Panc1 (cell line): Measurements from ENCODE around the gene MUC2. TPM values are rescaled to one million over a fixed set of nuclear protein-coding genes. Genes with fewer than 3 reads are reported as not detected.

Experiments used
- ATAC-seq: fragments of 200-7000 bp; cut with Tn5 transposase; 2 replicates; pipeline ENCODE4 v1.9.1; 2020; ENCODE audit warnings: mild to moderate bottlenecking, moderate library complexity
- BruUV-seq: library from RNA; stranded (reverse); fragments of 400-500 nt; replicated peaks from 2 replicates; lab custom pipeline; 2021; lab: Mats Ljungman, UMichigan
- CTCF ChIA-PET: fragments of 300-600 bp; sonication (Branson Sonifier 250); formaldehyde crosslinking; loops from one replicate; lab custom pipeline; 2022; ENCODE audit warnings: antibody characterized with exemption; lab: Charles Lee
- POLR2A ChIA-PET: fragments of 300-600 bp; sonication (Branson Sonifier 250); formaldehyde crosslinking; loops from one replicate; lab custom pipeline; 2022; ENCODE audit warnings: antibody characterized with exemption; lab: Charles Lee
- DNase-seq: peaks from one replicate; pipeline ENCODE4 v3.0.0-alpha.2; 2010; ENCODE audit warnings: low read depth, low spot score
- H3K27ac ChIP-seq: 2 replicates; pipeline ENCODE4 v1.5.1; 2011; ENCODE audit warnings: mild to moderate bottlenecking, low read length, inconsistent platforms
- H3K27me3 ChIP-seq: fragments of 200-500 bp; sonication (Bioruptor generic); 2 replicates; pipeline ENCODE4 v1.6.0; 2014; ENCODE audit warnings: low read length, inconsistent platforms; ENCODE audit not compliant: control insufficient read depth, insufficient read depth
- H3K36me3 ChIP-seq: fragments of 200-500 bp; sonication (Bioruptor generic); 2 replicates; pipeline ENCODE4 v1.5.1; 2014; ENCODE audit warnings: inconsistent platforms, mild to moderate bottlenecking, low read length, moderate library complexity; ENCODE audit not compliant: control insufficient read depth, insufficient read depth
- H3K4me1 ChIP-seq: 2 replicates; pipeline ENCODE4 v1.5.1; 2011; ENCODE audit warnings: inconsistent platforms, mild to moderate bottlenecking, low read length, moderate library complexity; ENCODE audit not compliant: control insufficient read depth, insufficient read depth
- H3K4me3 ChIP-seq, 2 experiments: 2 replicates each; pipeline ENCODE4 v1.5.1; 2011 to 2012; ENCODE audit warnings: low read depth in 2 of 2, low read length in 2 of 2, mild to moderate bottlenecking in 2 of 2, inconsistent platforms in 1 of 2, moderate library complexity in 1 of 2
- H3K9me3 ChIP-seq: fragments of 200-500 bp; sonication (Bioruptor generic); 2 replicates; pipeline ENCODE4 v1.5.1; 2014; ENCODE audit warnings: low read depth, mild to moderate bottlenecking, inconsistent platforms, low read length, moderate library complexity; ENCODE audit not compliant: control insufficient read depth, insufficient read depth
- POLR2AphosphoS5 ChIP-seq: IDR thresholded peaks from 2 replicates; pipeline ENCODE4 v1.6.1; 2012; ENCODE audit warnings: mild to moderate bottlenecking, low read depth, low read length, moderate library complexity
- SIN3A ChIP-seq: IDR thresholded peaks from 2 replicates; pipeline ENCODE4 v1.6.1; 2012; ENCODE audit warnings: low read depth, mild to moderate bottlenecking, low read length, moderate library complexity, borderline replicate concordance; ENCODE audit not compliant: insufficient read depth
- TCF7L2 ChIP-seq: IDR thresholded peaks from 2 replicates; pipeline ENCODE4 v1.6.1; 2011; ENCODE audit warnings: mild to moderate bottlenecking, low read depth, low read length, inconsistent platforms
- in situ Hi-C: cut with HindIII; loops from 2 replicates; pipeline ENCODE4 v1.10.0; 2016; ENCODE audit warnings: low sequenced_read_pairs, low pct_unique_long_range_greater_than_20kb
- intact Hi-C: fragments of 100-400 bp; cut with micrococcal nuclease; formaldehyde crosslinking; loops from one replicate; pipeline ENCODE4 v1.10.0; 2022; ENCODE audit not compliant: unreplicated experiment
- total RNA-seq: library from RNA; stranded (reverse); gene quantifications from one replicate; pipeline ENCODE4 v1.2.1, GENCODE V29; 2021; ENCODE audit not compliant: unreplicated experiment
- TF ChIP-seq, protein P1 (sequence below), 2 experiments: IDR thresholded peaks; 2 replicates each; pipeline ENCODE4 v1.6.1; 2011 to 2012; ENCODE audit warnings: low read depth in 2 of 2, control low read depth in 1 of 2, low read length in 1 of 2, mild to moderate bottlenecking in 1 of 2, moderate library complexity in 1 of 2; ENCODE audit not compliant: insufficient read depth in 1 of 2
- TF ChIP-seq, protein P2 (sequence below): fragments of 450-650 bp; IDR thresholded peaks from 2 replicates; pipeline ENCODE4 v1.5.1; 2017; ENCODE audit warnings: mild to moderate bottlenecking

The MUC2 gene
- total RNA-seq, 1 experiment from 2014 or later: 0.08 TPM

DNA sequence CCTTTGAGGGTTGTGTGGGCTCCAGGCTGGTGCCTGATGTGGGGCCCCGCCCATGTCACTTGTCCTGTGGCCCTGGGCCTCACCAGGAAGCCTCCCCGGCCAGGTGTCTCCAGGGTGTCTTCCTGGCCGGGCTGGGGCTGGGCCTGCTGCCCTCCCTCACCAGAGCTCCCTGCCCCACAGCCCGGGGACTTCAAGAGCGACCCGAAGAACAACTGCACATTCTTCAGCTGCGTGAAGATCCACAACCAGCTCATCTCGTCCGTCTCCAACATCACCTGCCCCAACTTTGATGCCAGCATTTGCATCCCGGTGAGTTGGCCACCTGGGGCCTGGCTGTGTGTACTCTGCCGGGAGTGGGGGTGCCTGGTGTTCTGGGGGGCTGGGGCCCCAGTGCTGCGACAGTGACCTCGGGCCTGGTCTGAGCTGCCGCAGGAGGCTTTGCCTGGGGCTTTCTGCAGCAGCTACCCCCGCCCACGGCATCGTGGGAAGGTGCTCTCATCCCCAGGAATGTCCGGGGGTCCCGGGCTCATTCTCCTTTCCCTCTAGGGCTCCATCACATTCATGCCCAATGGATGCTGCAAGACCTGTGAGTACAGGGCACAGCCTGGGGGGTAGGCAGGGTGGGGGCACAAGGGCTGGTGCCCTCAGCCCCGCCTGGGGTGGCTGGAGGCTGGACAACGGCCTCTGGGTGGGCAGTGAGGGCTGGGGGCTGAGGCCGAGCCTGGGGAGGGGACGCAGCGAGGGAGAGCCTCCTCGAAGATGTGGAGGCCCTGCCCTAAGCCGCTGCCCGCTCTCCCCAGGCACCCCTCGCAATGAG is 34.6 kb downstream of the MUC2 start:
- BruUV-seq: no TSS peak
- H3K9me3 ChIP-seq: no peaks in the 10 kb centered on the region

DNA sequence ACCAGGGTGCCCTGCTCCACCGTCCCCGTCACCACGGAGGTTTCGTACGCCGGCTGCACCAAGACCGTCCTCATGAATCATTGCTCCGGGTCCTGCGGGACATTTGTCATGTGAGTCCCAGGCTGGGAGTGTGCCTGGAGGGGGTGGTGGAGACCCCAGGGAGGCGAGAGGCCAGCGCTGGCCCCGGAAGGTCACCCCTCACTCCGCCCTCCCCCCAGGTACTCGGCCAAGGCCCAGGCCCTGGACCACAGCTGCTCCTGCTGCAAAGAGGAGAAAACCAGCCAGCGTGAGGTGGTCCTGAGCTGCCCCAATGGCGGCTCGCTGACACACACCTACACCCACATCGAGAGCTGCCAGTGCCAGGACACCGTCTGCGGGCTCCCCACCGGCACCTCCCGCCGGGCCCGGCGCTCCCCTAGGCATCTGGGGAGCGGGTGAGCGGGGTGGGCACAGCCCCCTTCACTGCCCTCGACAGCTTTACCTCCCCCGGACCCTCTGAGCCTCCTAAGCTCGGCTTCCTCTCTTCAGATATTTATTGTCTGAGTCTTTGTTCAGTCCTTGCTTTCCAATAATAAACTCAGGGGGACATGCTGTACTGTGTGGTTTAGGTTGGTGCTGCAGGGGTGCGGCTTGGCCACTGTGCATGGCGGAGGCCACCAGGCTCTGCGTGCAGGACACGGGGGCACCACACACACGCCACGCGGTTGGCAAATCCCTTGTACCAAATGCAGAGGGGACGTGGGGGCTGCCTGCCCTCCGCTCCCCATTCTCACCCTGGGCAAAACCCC is 35.4 kb downstream of the MUC2 start:
- in situ Hi-C loops: no loop called here
- ATAC-seq: no peak
- H3K4me3 ChIP-seq: no peak overlapping the region
- TF ChIP-seq SIN3A (no peak), POLR2AphosphoS5 (no peak)
- BruUV-seq: no TSS peak
- H3K27ac ChIP-seq: no peak overlapping the region
- no peak for DNase-seq
- peaks cover 5% of the 10 kb centered on the region; the same call in 1 of the 2 replicates for H3K4me1 ChIP-seq
- CTCF ChIA-PET: no interaction called here
- no peaks in the 10 kb centered on the region for H3K36me3 ChIP-seq
- H3K9me3 ChIP-seq: no peaks in the 10 kb centered on the region
- intact Hi-C loops: loop anchor here (10.0 kb wide), 1 partner anchor 115 kb away; the partner anchor contains the start of gene MUC5B
- POLR2A ChIA-PET: no interaction called here
- no peaks in the 10 kb centered on the region for H3K27me3 ChIP-seq

More for the DNA sequence above, 34.6 kb downstream of the MUC2 start:
- in situ Hi-C loops (no loop called here), intact Hi-C loops (no loop called here)
- H3K4me3 ChIP-seq: no peak overlapping the region
- H3K27me3 ChIP-seq: no peaks in the 10 kb centered on the region
- DNase-seq (no peak), ATAC-seq (no peak)
- POLR2A ChIA-PET: no interaction called here
- H3K27ac ChIP-seq: no peak overlapping the region
- no peaks in the 10 kb centered on the region for H3K36me3 ChIP-seq
- CTCF ChIA-PET: no interaction called here
- H3K4me1 ChIP-seq: no peaks in the 10 kb centered on the region
- TF ChIP-seq SIN3A (no peak), TCF7L2 (no peak), POLR2AphosphoS5 (no peak)
- TF ChIP-seq, protein P1, sequence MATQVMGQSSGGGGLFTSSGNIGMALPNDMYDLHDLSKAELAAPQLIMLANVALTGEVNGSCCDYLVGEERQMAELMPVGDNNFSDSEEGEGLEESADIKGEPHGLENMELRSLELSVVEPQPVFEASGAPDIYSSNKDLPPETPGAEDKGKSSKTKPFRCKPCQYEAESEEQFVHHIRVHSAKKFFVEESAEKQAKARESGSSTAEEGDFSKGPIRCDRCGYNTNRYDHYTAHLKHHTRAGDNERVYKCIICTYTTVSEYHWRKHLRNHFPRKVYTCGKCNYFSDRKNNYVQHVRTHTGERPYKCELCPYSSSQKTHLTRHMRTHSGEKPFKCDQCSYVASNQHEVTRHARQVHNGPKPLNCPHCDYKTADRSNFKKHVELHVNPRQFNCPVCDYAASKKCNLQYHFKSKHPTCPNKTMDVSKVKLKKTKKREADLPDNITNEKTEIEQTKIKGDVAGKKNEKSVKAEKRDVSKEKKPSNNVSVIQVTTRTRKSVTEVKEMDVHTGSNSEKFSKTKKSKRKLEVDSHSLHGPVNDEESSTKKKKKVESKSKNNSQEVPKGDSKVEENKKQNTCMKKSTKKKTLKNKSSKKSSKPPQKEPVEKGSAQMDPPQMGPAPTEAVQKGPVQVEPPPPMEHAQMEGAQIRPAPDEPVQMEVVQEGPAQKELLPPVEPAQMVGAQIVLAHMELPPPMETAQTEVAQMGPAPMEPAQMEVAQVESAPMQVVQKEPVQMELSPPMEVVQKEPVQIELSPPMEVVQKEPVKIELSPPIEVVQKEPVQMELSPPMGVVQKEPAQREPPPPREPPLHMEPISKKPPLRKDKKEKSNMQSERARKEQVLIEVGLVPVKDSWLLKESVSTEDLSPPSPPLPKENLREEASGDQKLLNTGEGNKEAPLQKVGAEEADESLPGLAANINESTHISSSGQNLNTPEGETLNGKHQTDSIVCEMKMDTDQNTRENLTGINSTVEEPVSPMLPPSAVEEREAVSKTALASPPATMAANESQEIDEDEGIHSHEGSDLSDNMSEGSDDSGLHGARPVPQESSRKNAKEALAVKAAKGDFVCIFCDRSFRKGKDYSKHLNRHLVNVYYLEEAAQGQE (IDR thresholded peaks at IDR 0.05; ENCODE audit: insufficient read depth in 1 of 2, low read depth in 2 of 2, low read length in 1 of 2): no peak
- TF ChIP-seq, protein P2, sequence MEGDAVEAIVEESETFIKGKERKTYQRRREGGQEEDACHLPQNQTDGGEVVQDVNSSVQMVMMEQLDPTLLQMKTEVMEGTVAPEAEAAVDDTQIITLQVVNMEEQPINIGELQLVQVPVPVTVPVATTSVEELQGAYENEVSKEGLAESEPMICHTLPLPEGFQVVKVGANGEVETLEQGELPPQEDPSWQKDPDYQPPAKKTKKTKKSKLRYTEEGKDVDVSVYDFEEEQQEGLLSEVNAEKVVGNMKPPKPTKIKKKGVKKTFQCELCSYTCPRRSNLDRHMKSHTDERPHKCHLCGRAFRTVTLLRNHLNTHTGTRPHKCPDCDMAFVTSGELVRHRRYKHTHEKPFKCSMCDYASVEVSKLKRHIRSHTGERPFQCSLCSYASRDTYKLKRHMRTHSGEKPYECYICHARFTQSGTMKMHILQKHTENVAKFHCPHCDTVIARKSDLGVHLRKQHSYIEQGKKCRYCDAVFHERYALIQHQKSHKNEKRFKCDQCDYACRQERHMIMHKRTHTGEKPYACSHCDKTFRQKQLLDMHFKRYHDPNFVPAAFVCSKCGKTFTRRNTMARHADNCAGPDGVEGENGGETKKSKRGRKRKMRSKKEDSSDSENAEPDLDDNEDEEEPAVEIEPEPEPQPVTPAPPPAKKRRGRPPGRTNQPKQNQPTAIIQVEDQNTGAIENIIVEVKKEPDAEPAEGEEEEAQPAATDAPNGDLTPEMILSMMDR: no peak
